ENCODE results near the gene ABCB11. TPM values are rescaled to one million over a fixed set of nuclear protein-coding genes. Genes with fewer than 3 reads are reported as not detected.

Gene ABCB11
- polyA plus RNA-seq, 1 of the 3 experiments (the other 2 are of a cell fraction), result not detected

DNA sequence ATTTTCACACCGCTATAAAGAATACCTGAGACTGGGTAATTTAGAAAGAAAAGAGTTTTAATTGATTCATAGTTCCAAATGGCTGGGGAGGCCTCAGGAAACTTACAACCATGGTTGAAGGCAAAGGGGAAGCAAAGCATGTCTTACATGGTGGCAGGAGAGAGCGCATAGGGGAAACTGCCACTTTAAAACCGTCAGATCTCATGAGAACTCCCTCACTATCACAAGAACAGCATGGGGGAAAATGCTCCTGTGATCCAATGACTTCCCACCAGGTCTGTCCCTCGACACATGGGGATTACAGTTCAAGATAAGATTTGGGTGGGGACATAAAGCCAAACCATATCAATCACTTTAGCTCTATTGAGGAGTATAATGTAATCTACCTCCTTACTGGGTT is 53.5 kb downstream of the ABCB11 start:
- POLR2A ChIA-PET, result no interaction called here
- no peaks in the 10 kb centered on the region for H3K9me2 ChIP-seq
- TF ChIP-seq GATA2 (CRISPR knock-in tag; IDR thresholded peaks at IDR 0.05), result no peak
- no peak for TF ChIP-seq EZH2phosphoT487 (IDR thresholded peaks at IDR 0.05; ENCODE audit: borderline replicate concordance, low read depth)

DNA sequence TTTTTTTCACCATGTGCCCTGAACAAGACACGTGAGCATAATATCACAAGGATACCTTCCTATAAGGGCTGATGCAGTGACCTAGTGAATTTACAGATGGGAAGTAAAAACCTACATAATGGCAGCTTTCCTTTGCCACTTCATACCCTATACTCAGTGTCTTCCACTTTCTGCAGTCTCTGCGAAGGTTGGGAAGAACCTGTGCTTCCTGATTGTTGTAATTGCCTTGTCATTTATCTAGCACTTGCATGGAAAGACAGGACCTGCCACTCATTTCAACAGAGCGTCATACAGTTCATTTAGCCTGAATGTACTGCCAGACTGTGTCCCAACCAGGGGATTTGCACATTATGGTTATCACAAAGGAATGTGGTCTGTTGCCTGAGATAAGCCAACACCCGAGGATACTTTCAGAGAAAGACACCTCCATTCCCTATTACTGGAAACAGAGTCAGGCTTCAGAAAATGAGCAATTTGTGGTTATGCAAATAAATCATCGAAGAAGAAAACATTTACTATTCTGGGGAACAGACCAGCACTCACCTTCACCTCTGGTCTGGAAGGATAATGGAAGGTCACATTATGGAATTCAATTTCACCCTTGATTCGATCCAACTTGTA is 55.0 kb downstream of the ABCB11 start:
- Histone ChIP-seq H3K9me2 (no peaks in the 10 kb centered on the region), H3K9ac (no peak overlapping the region), H3K4me1 (ENCODE audit: control insufficient read depth in 1 of 2, insufficient read depth in 2 of 2, low read depth in 1 of 2, low read length in 1 of 2) (no peaks in the 10 kb centered on the region), H3K4me2 (no peak overlapping the region), H3K79me2 (ENCODE audit: insufficient read depth) (no peaks in the 10 kb centered on the region), H3K27me3 (ENCODE audit: insufficient read depth) (no peaks in the 10 kb centered on the region), H3K36me3 (replicated peaks in 1 of 2; ENCODE audit: control insufficient read depth in 1 of 2, insufficient read depth in 2 of 2, low read length in 1 of 2) (no peaks in the 10 kb centered on the region), H2AFZ (ENCODE audit: low read depth) (no peak overlapping the region), H3K27ac (ENCODE audit: low read depth in 2 of 2, low read length in 1 of 2) (no peak overlapping the region), H3K4me3 (ENCODE audit: low read depth in 2 of 2, low read length in 1 of 2) (no peak overlapping the region), H4K20me1 (ENCODE audit: insufficient read depth) (no peaks in the 10 kb centered on the region), H3F3A (replicated peaks; ENCODE audit: insufficient read depth) (no peaks in the 10 kb centered on the region), H3K9me3 (no peaks in the 10 kb centered on the region)
- no peak for TF ChIP-seq CHD2 (IDR thresholded peaks at IDR 0.05; ENCODE audit: low read length, partially characterized antibody)
- TF ChIP-seq, protein P1, sequence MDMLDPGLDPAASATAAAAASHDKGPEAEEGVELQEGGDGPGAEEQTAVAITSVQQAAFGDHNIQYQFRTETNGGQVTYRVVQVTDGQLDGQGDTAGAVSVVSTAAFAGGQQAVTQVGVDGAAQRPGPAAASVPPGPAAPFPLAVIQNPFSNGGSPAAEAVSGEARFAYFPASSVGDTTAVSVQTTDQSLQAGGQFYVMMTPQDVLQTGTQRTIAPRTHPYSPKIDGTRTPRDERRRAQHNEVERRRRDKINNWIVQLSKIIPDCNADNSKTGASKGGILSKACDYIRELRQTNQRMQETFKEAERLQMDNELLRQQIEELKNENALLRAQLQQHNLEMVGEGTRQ (IDR thresholded peaks at IDR 0.05; ENCODE audit: borderline replicate concordance, low read depth, low read length), result no peak
- TF ChIP-seq TAF1 (IDR thresholded peaks at IDR 0.05; ENCODE audit: borderline replicate concordance, low read depth, low read length), result no peak
- TF ChIP-seq, protein P2, sequence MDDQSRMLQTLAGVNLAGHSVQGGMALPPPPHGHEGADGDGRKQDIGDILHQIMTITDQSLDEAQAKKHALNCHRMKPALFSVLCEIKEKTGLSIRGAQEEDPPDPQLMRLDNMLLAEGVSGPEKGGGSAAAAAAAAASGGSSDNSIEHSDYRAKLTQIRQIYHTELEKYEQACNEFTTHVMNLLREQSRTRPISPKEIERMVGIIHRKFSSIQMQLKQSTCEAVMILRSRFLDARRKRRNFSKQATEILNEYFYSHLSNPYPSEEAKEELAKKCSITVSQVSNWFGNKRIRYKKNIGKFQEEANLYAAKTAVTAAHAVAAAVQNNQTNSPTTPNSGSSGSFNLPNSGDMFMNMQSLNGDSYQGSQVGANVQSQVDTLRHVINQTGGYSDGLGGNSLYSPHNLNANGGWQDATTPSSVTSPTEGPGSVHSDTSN (IDR thresholded peaks at IDR 0.05), result no peak
- no peak for TF ChIP-seq NFIC (IDR thresholded peaks at IDR 0.05; ENCODE audit: borderline replicate concordance)
- TF ChIP-seq, protein P3, sequence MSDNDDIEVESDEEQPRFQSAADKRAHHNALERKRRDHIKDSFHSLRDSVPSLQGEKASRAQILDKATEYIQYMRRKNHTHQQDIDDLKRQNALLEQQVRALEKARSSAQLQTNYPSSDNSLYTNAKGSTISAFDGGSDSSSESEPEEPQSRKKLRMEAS (IDR thresholded peaks at IDR 0.05; ENCODE audit: low read depth), result no peak
- no peak for TF ChIP-seq TEAD4 (IDR thresholded peaks at IDR 0.05; ENCODE audit: borderline replicate concordance, insufficient read depth)
- TF ChIP-seq TCF12 (IDR thresholded peaks at IDR 0.05), result no peak
- TF ChIP-seq GATA2 (CRISPR knock-in tag; IDR thresholded peaks at IDR 0.05), result no peak
- TF ChIP-seq RCOR1 (IDR thresholded peaks at IDR 0.05; ENCODE audit: low read length), result no peak
- no peak for TF ChIP-seq YY1 (IDR thresholded peaks at IDR 0.05; ENCODE audit: low read depth)
- TF ChIP-seq RXRA (IDR thresholded peaks at IDR 0.05; ENCODE audit: borderline replicate concordance, low read depth), result no peak
- TF ChIP-seq RAD21 (IDR thresholded peaks at IDR 0.05; ENCODE audit: low read length), result no peak
- no peak for TF ChIP-seq FOSL2 (IDR thresholded peaks at IDR 0.05; ENCODE audit: borderline replicate concordance, low read depth)
- TF ChIP-seq, protein P4, sequence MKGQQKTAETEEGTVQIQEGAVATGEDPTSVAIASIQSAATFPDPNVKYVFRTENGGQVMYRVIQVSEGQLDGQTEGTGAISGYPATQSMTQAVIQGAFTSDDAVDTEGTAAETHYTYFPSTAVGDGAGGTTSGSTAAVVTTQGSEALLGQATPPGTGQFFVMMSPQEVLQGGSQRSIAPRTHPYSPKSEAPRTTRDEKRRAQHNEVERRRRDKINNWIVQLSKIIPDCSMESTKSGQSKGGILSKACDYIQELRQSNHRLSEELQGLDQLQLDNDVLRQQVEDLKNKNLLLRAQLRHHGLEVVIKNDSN (IDR thresholded peaks at IDR 0.05; ENCODE audit: borderline replicate concordance, low read depth), result no peak
- ChIA-PET POLR2A (no interaction called here), CTCF (interaction anchor here (0.7 kb wide), 1 partner anchor 156 kb away, joined by 5 read pairs; no protein-coding TSS in a partner anchor)
- 64% methylated on average over 6 of the region's 6 CpGs for WGBS (ENCODE audit: low lambda C conversion rate)
- no peak for DNase-seq

More for the DNA sequence above, 53.5 kb downstream of the ABCB11 start:
- WGBS (ENCODE audit: low lambda C conversion rate), result 48% methylated on average over 4 of the region's 4 CpGs
- 0 out of 2 replicates have a peak overlapping the region, but pooled peaks have one; percentile 35 for H2AFZ ChIP-seq (ENCODE audit: low read depth)
- no peaks in the 10 kb centered on the region for H3K27me3 ChIP-seq (ENCODE audit: insufficient read depth)
- H3K9ac ChIP-seq, result no peak overlapping the region
- no peak overlapping the region for H3K27ac ChIP-seq (ENCODE audit: low read depth in 2 of 2, low read length in 1 of 2)
- H3K4me1 ChIP-seq (ENCODE audit: control insufficient read depth in 1 of 2, insufficient read depth in 2 of 2, low read depth in 1 of 2, low read length in 1 of 2), result no peaks in the 10 kb centered on the region
- no peaks in the 10 kb centered on the region for H3K36me3 ChIP-seq (replicated peaks in 1 of 2; ENCODE audit: control insufficient read depth in 1 of 2, insufficient read depth in 2 of 2, low read length in 1 of 2)
- DNase-seq, result no peak
- H3K79me2 ChIP-seq (ENCODE audit: insufficient read depth), result no peaks in the 10 kb centered on the region
- H4K20me1 ChIP-seq (ENCODE audit: insufficient read depth), result no peaks in the 10 kb centered on the region
- H3K9me3 ChIP-seq, result no peaks in the 10 kb centered on the region
- CTCF ChIA-PET, result interaction anchor here (0.5 to 0.6 kb wide), 2 partner anchors 132 to 343 kb away, joined by 3 read pairs; no protein-coding TSS in a partner anchor
- no peaks in the 10 kb centered on the region for H3F3A ChIP-seq (replicated peaks; ENCODE audit: insufficient read depth)
- H3K4me3 ChIP-seq (ENCODE audit: low read depth in 2 of 2, low read length in 1 of 2), result no peak overlapping the region
- H3K4me2 ChIP-seq, result no peak overlapping the region

All from SK-N-SH (cell line).